Lung (tissue), 12 donors: ENCODE measurements around the gene OR10G6. TPM values are rescaled to one million over a fixed set of nuclear protein-coding genes. Genes with fewer than 3 reads are reported as not detected.
"Not testable (repeated sequence)": the region's sequence is repeated elsewhere in the genome, so short reads cannot be mapped to it uniquely, and the experiment has no call there.

Experiments
- ATAC-seq: fragments of 200-7000 bp; cut with Tn5 transposase; one replicate; pipeline ENCODE4 v1.9.1; 2020; ENCODE audit warnings: moderate number of reproducible peaks; ENCODE audit not compliant: insufficient read depth, low FRiP score
- DNase-seq, 3 donors: peaks; one replicate each; pipeline ENCODE4 v3.0.0-alpha.2; 2013 to 2017
- H3K27ac ChIP-seq, 2 donors: one replicate each; pipeline ENCODE4 v1.5.1; 2013; ENCODE audit warnings: mild to moderate bottlenecking in 2 of 2, moderate library complexity in 2 of 2, control low read depth in 1 of 2, inconsistent platforms in 1 of 2, low read depth in 1 of 2, low read length in 1 of 2
- H3K27me3 ChIP-seq, 3 donors: one replicate each; pipeline ENCODE4 v1.5.1; 2013; ENCODE audit warnings: low read length in 2 of 3; ENCODE audit not compliant: control insufficient read depth in 3 of 3, insufficient read depth in 3 of 3
- H3K36me3 ChIP-seq, 4 donors: one replicate each; pipeline ENCODE4 v1.5.1; 2013; ENCODE audit warnings: low read length in 4 of 4, mild to moderate bottlenecking in 1 of 4, moderate library complexity in 1 of 4; ENCODE audit not compliant: control insufficient read depth in 4 of 4, insufficient read depth in 4 of 4
- H3K4me1 ChIP-seq, 5 donors: one replicate each; pipeline ENCODE4 v1.5.1; 2013; ENCODE audit warnings: low read length in 5 of 5, mild to moderate bottlenecking in 2 of 5, moderate library complexity in 1 of 5; ENCODE audit not compliant: control insufficient read depth in 5 of 5, insufficient read depth in 5 of 5
- H3K4me3 ChIP-seq: one replicate; pipeline ENCODE4 v1.5.1; 2013; ENCODE audit warnings: mild to moderate bottlenecking, control low read depth, moderate library complexity
- H3K9ac ChIP-seq, 2 donors: one replicate each; pipeline ENCODE4 v1.5.1; 2013; ENCODE audit warnings: low read length in 2 of 2, control low read depth in 1 of 2; ENCODE audit not compliant: insufficient read depth in 1 of 2
- H3K9me3 ChIP-seq, 4 donors: one replicate each; pipeline ENCODE4 v1.5.1; 2013; ENCODE audit warnings: low read length in 3 of 4, mild to moderate bottlenecking in 1 of 4, moderate library complexity in 1 of 4; ENCODE audit not compliant: control insufficient read depth in 4 of 4, insufficient read depth in 3 of 4
- CTCF ChIP-seq: IDR thresholded peaks from 2 replicates; pipeline ENCODE4 v1.5.1; 2012; ENCODE audit warnings: mild to moderate bottlenecking; ENCODE audit errors: control extremely low read depth, extremely low read depth
- WGBS, 2 donors: extraction: QIAGEN DNeasy Blood & Tissue Kit; methylation state at CpG; one replicate each; pipeline ENCODE4 v1.1.7; 2013; 5-methylcytosine and 5-hydroxymethylcytosine counted together
- polyA plus RNA-seq, 2 donors: library from polyadenylated mRNA; stranded (reverse); fragments of 200-250 nt; gene quantifications; one replicate each; pipeline ENCODE4 v1.2.1, GENCODE V29; 2013
- total RNA-seq, 2 donors: library from RNA; depleted of rRNA in 1 of 2; stranded (reverse); fragments of >200 nt in 1 of 2; gene quantifications; one replicate each; pipeline ENCODE4 v1.2.1, GENCODE V29; 2014 to 2021
- donor health status: control.
- donor health status: control.
- donor health status: Bipolar disorder and iron deficiency.
- donor health status: healthy.
- donor health status: DM: yes; HTN: yes; CAD: no.

OR10G6 gene
- total and polyA plus RNA-seq, 4 donors, result not detected

- Histone ChIP-seq H3K27ac (no peak overlapping the region), H3K36me3 (no peaks in the 10 kb centered on the region), H3K9ac (no peak overlapping the region), H3K4me1 (no peaks in the 10 kb centered on the region), H3K27me3 (no peaks in the 10 kb centered on the region), H3K9me3 (no peaks in the 10 kb centered on the region), H3K4me3 (no peak overlapping the region)
- 78 to 86% methylated on average over 9 of the region's 9 CpGs for WGBS, 2 donors
- DNase-seq, result no peak
- no peak for ATAC-seq
- TF ChIP-seq CTCF, result no peak
Measured at GRCh38 chr11:124039557-124039956, 44.6 kb upstream of the OR10G6 start.

DNA sequence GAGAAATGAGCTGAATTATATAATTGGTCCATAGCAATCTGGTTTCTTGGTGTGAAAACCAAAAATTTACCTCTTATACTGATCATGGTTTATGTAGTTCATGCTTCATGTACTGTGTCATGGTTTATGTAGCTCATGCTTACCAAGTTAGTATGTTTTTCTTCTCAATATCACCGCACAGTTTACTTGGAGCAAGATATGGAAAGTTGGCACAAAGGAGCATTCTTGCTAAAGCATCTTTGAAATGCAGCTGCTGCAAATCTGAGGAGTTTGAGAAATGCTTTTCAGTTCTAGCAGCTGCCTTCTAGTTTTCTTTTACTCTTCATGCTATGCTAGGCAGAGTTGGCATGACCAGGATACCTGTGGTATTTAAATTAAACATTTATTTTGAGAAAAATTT lies 41.7 kb upstream of the OR10G6 start:
- WGBS, 2 donors, result 74 to 75% methylated on average over 1 of the region's 1 CpG

DNA sequence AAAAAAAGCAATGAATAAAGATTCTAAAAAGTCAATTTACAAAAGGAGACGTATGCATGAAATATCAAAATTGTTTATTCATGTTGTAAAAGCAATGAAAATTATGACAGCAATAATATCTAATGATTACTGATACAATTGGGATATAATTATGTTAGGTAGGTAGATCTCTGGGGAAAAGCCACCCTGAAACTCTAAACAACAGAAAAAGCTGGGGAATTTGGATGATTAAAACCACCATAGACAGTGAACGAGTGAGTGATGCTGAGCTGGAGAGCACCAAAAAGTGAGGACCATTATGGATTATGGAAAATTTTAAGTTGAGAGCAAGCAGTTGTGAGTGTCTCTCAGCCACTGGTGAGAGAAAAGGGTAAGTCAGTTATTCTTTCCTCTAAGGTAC lies 31.5 kb upstream of the OR10G6 start, which contains the start of gene OR10G8:
Gene OR10G8, plus strand, starts transcription at position 301 of the 400 bp plus-strand sequence. CDS start 2,825 bp downstream, outside the sequence.
- 71 to 82% methylated on average over 2 of the region's 2 CpGs for WGBS, 2 donors

More for the DNA sequence above, 41.7 kb upstream of the OR10G6 start:
- H3K9ac ChIP-seq, result no peak overlapping the region
- TF ChIP-seq CTCF, result no peak
- no peak overlapping the region for H3K4me3 ChIP-seq
- H3K9me3 ChIP-seq, result no peaks in the 10 kb centered on the region
- no peak for ATAC-seq
- no peaks in the 10 kb centered on the region for H3K4me1 ChIP-seq
- no peaks in the 10 kb centered on the region for H3K27me3 ChIP-seq
- H3K36me3 ChIP-seq, result no peaks in the 10 kb centered on the region
- DNase-seq, result peak in 2 of 3 donors; percentile 2 to 14
- no peak overlapping the region for H3K27ac ChIP-seq

GRCh38 chr11:124015837-124016236 lies 20.9 kb upstream of the OR10G6 start:
- not testable (repeated sequence) for H3K27ac ChIP-seq, H3K4me3 ChIP-seq, ATAC-seq, H3K4me1 ChIP-seq, DNase-seq, H3K36me3 ChIP-seq, H3K9ac ChIP-seq, H3K9me3 ChIP-seq, H3K27me3 ChIP-seq
- 93% methylated on average over 7 of the region's 9 CpGs for WGBS, 2 donors

More for the DNA sequence above, 31.5 kb upstream of the OR10G6 start, which contains the start of gene OR10G8:
- Histone ChIP-seq H3K9ac (no peak within 1 kb of the TSS), H3K27me3 (no peaks in the 10 kb centered on the region), H3K27ac (no peak within 1 kb of the TSS), H3K4me3 (no peak within 1 kb of the TSS), H3K9me3 (no peaks in the 10 kb centered on the region), H3K36me3 (no peaks in the 10 kb centered on the region), H3K4me1 (no peaks in the 10 kb centered on the region)
- ATAC-seq (no peak), DNase-seq (no peak)
- TF ChIP-seq CTCF, result no peak
